Activated naive CD8-positive, alpha-beta T cell treated with anti-CD3 and anti-CD28 coated beads for 36 hours (primary cell): ENCODE data around the gene KHNYN. TPM values are rescaled to one million over a fixed set of nuclear protein-coding genes. Genes with fewer than 3 reads are reported as not detected.
"Not testable (repeated sequence)": the region's sequence is repeated elsewhere in the genome, so short reads cannot be mapped to it uniquely, and the experiment has no call there.

Source experiments
- DNase-seq: peaks from one replicate; pipeline ENCODE4 v3.0.0; 2021
- H3K27ac Mint-ChIP-seq: one replicate; pipeline ENCODE4 v1.8.0; 2022; ENCODE audit warnings: mild to moderate bottlenecking, moderate library complexity, mixed read lengths
- H3K27me3 Mint-ChIP-seq: one replicate; pipeline ENCODE4 v1.8.0; 2022; ENCODE audit warnings: mild to moderate bottlenecking, mixed read lengths
- H3K36me3 Mint-ChIP-seq: one replicate; pipeline ENCODE4 v1.8.0; 2021; ENCODE audit warnings: mild to moderate bottlenecking, mixed read lengths
- H3K4me1 Mint-ChIP-seq: one replicate; pipeline ENCODE4 v1.8.0; 2021; ENCODE audit warnings: mixed read lengths
- H3K4me3 Mint-ChIP-seq: one replicate; pipeline ENCODE4 v1.8.0; 2022; ENCODE audit warnings: mild to moderate bottlenecking, moderate library complexity, mixed read lengths
- H3K9me3 Mint-ChIP-seq: one replicate; pipeline ENCODE4 v1.8.0; 2022; ENCODE audit warnings: mixed read lengths
- total RNA-seq, 2 experiments: library from RNA; stranded (reverse); gene quantifications; one replicate each; pipeline ENCODE4 v1.2.3, GENCODE V29; 2021

Gene KHNYN
- total RNA-seq, 2 experiments from 2014 or later = 47.3 to 48.7 TPM

DNA sequence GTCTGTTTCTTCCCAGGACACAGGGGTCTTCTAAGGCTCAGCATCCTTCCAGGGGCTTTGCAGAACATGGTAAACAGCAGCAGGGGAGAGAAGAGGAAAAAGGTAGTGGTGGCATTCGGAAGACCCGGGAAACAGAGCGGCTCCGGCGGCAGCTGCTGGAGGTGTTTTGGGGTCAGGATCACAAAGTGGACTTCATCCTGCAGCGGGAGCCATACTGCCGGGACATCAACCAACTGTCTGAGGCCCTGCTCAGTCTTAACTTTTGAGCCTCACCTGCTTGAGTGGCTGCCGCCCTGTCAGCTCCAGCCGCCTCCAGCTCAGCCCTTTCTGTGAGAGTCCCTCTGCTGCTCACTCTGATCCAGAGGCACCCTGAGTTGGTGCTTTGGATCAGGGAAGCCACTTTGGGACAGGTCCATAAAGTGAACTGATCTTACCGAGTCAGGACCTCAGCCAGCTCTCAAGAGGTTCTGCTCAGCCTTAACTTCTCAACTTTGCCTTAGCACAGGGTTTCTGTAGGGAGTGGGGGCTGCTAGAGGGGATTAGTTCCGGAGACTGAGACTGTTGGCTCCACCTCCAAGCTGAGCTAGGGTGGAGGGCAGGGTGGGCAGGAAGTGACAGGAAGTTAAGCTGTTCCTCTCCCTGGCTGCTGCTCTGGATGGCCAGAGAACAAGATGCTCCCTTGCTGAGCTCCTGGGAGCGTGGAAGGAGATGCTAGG is 7.4 kb downstream of the KHNYN start:
- peaks cover 49% of the 10 kb centered on the region for H3K36me3 Mint-ChIP-seq
- peak overlapping the region; percentile 26 for H3K4me3 Mint-ChIP-seq
- no peak for DNase-seq
- H3K4me1 Mint-ChIP-seq = peaks cover 53% of the 10 kb centered on the region
- no peaks in the 10 kb centered on the region for H3K9me3 Mint-ChIP-seq
- peak overlapping the region; percentile 68 for H3K27ac Mint-ChIP-seq
- no peaks in the 10 kb centered on the region for H3K27me3 Mint-ChIP-seq

DNA sequence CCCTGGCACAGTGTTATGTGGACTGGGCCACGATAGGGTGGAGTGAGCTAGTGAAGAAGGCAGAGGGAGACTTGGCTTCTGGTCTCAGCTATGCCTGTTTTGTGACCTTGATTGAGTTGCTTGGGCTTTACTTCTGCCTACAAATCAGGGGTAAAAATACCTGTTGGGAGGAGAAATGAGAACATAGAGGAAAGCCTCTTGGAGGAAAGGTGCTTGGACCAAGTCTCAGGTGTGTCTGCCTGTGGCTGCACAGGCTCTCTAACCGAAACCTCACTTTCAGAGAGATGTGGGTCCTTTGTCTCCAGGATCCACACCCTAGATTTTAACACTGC is 7.9 kb downstream of the KHNYN start:
- Mint-ChIP-seq H3K36me3 (peaks cover 52% of the 10 kb centered on the region), H3K4me3 (no peak overlapping the region), H3K9me3 (no peaks in the 10 kb centered on the region), H3K27me3 (no peaks in the 10 kb centered on the region), H3K27ac (peak overlapping the region; percentile 68), H3K4me1 (peaks cover 56% of the 10 kb centered on the region)
- no peak for DNase-seq

DNA sequence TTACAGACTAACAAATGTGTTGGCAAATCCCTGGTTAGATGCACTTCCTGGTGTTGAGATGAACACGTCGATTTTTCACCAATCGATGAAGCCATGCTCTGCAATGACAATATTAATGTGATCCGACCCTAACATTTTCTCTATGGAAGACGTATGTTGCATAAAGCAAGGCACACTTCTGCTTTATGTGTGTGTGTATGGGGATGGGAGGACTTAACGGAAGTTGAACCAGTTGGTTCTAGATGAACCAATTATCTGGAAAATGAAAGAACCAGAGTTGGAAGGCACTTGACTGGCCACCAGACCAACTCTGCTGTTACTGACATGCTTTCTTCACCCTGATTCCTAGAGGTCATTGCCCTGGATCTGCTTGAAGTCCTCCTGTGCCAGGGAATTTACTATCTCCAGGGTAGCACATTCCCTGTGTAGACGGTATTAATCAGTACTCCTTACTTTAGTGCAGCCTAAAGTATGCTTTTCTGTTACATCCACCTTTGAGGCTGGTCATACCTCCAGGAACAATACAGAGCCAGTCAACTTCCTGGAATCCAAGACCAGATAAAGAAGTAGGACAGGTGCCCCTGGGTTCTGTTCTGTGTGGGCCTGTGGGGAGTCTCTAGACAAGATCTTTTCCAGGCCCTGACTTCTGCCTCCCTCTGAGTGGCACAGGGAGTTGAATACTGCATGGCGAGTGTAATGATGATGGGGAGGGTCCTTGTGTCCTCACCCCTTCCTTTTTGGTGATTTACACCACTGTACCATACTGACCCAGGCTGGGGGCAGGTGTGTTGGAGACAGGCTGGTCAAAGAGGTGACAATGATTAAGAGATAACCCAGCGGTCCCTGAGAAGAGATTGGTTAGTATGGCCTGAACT is 8.7 kb downstream of the KHNYN start:
- no peak for DNase-seq
- no peaks in the 10 kb centered on the region for H3K9me3 Mint-ChIP-seq
- H3K4me1 Mint-ChIP-seq = peaks cover 54% of the 10 kb centered on the region
- H3K27ac Mint-ChIP-seq = peak overlapping the region; percentile 73
- H3K27me3 Mint-ChIP-seq = no peaks in the 10 kb centered on the region
- peaks cover 53% of the 10 kb centered on the region for H3K36me3 Mint-ChIP-seq
- H3K4me3 Mint-ChIP-seq = no peak overlapping the region

DNA sequence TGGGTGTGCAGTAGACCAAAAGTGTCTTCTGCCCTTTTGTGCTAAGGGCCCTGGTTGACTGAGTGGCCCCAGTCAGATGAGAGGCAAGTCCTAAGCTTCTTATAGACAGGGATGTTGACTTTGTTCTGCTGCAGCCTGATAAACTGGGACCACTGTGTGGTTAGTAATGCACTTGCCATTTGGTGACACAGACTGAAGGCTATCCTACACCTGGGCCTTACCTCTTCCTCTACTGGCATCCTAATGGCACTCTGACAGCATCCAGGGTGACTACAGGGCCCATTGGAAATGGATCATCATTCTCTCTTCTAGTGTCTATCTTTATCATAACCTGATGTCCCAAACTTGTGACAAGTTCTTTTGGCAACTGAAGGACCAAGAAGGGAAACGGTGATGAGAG is 9.5 kb downstream of the KHNYN start:
- Mint-ChIP-seq H3K9me3 (no peaks in the 10 kb centered on the region), H3K4me1 (peaks cover 55% of the 10 kb centered on the region), H3K4me3 (peak overlapping the region; percentile 23), H3K27me3 (no peaks in the 10 kb centered on the region), H3K27ac (peak overlapping the region; percentile 73), H3K36me3 (peaks cover 53% of the 10 kb centered on the region)
- DNase-seq = no peak

DNA sequence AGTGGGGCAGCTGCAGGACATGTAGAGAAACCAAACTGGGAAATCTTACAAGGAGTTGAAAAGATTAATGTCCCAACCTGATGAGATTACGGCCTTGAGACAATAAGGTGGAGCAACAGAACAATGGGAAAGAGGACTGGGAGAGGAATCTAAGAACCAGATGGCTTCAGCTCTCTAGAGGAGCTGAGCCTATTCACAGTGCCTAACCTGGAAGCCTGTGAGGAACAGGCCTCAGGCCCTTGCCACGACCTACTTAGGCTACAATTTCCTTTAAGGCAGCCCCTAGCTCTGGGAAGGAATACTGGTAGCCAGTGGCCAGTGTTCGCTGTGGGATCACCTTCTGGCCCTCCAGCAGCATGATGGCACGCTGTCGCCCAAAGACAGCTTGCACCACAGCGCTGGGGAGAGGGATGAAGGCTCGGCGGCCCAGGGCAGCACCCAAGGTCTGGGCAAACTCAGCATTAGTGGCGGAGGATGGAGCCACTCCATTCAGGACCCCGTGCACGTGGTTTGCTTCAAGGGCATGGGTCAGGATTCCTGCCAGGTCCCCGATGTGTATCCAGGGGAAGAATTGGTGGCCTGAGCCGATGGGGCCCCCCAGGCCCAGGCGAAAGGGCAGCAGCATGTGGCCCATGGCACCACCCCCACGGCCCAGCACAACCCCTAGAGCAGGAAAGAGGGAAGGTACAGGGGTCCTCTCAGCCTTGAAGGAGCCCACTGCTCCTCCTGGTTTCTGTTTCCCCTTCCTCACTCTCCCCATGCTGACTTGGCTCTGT is 10.3 kb downstream of the KHNYN start:
- Mint-ChIP-seq H3K4me3 (peak overlapping the region; percentile 4), H3K36me3 (peaks cover 59% of the 10 kb centered on the region), H3K4me1 (peaks cover 55% of the 10 kb centered on the region), H3K27me3 (no peaks in the 10 kb centered on the region), H3K9me3 (no peaks in the 10 kb centered on the region), H3K27ac (peak overlapping the region; percentile 99)
- DNase-seq = no peak

DNA sequence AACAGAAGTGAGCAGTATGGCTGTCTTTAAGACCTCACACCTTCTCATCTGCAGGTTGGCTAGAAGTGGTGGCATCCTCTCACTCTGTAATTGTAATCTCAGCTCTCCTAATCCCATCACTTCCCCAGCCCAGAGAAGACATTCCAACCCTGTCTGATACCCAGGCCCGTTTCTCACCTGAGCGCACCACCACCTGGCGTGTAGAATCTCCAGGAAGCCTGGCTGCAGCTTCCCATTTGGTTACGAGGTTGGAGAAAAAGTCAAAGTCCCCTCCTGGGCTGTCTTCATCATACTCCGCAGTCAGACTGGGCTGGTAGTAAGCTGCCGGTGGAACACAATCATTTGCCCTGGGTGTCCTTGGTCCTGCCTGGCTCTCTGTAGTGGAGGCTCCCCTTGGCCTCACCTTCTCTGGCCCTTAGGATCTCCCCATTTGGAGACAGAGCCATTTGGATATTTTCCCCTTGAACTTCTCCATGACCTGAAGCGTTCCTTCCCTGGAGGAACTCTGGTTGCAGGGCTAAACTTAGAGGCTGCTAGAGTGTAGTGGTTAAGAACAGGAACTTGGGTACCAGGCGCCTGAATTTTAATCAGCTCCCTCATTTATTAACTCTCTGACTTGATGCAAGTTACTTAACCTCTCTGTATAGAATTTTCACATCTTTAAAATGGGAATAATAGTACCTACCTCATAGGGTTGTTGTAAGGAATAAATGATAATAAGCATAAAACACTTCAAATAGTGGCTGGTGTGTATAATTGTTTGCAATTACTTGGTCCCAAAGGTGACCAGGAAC is 11.0 kb downstream of the KHNYN start:
- H3K4me3 Mint-ChIP-seq = peak overlapping the region; percentile 97
- H3K4me1 Mint-ChIP-seq = peaks cover 55% of the 10 kb centered on the region
- DNase-seq = no peak
- no peaks in the 10 kb centered on the region for H3K27me3 Mint-ChIP-seq
- peaks cover 61% of the 10 kb centered on the region for H3K36me3 Mint-ChIP-seq
- H3K27ac Mint-ChIP-seq = peak overlapping the region; percentile 99
- no peaks in the 10 kb centered on the region for H3K9me3 Mint-ChIP-seq

DNA sequence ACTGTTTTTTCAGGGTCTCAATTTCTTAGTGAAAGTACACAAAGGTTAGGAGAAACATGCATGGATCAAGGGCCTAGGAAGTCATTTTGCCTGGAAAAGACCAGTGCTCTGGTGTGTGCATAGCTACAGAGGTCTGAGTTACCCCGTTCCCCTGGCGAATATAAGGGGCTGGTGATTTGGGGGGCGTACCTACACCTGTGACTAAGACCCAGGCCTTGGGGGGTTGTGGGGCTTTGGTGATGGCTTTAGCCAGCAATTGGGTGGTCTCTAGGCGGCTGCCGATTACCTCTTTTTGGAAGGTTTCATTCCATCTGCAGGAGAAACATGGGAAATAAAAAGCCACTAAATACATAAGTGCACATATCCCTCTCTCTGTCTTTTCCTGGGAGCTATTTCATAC is 11.7 kb downstream of the KHNYN start:
- no peak for DNase-seq
- Mint-ChIP-seq H3K27me3 (no peaks in the 10 kb centered on the region), H3K4me1 (peaks cover 54% of the 10 kb centered on the region), H3K36me3 (peaks cover 59% of the 10 kb centered on the region), H3K27ac (peak overlapping the region; percentile 99), H3K9me3 (no peaks in the 10 kb centered on the region), H3K4me3 (peak overlapping the region; percentile 97)

DNA sequence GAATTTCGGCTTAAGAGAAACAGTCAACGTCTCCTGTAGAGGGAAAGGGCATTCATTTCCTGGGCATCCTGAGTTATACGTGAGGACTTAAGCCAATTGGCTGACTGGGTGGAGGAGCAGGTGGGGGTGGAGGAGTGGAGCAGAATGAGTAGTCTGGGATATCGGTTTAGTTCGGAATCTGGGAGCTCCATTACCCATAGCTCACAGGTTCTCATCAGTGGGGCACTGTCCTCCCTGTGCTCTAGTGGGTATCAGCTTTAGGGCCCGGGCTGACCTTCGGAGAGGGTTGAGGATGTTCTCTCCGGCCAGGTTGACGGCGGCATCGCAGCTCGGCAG is 12.1 kb downstream of the KHNYN start:
- Mint-ChIP-seq H3K4me1 (peaks cover 50% of the 10 kb centered on the region), H3K4me3 (peak overlapping the region; percentile 97), H3K27ac (peak overlapping the region; percentile 99), H3K9me3 (no peaks in the 10 kb centered on the region), H3K27me3 (no peaks in the 10 kb centered on the region), H3K36me3 (peaks cover 60% of the 10 kb centered on the region)
- no peak for DNase-seq

DNA sequence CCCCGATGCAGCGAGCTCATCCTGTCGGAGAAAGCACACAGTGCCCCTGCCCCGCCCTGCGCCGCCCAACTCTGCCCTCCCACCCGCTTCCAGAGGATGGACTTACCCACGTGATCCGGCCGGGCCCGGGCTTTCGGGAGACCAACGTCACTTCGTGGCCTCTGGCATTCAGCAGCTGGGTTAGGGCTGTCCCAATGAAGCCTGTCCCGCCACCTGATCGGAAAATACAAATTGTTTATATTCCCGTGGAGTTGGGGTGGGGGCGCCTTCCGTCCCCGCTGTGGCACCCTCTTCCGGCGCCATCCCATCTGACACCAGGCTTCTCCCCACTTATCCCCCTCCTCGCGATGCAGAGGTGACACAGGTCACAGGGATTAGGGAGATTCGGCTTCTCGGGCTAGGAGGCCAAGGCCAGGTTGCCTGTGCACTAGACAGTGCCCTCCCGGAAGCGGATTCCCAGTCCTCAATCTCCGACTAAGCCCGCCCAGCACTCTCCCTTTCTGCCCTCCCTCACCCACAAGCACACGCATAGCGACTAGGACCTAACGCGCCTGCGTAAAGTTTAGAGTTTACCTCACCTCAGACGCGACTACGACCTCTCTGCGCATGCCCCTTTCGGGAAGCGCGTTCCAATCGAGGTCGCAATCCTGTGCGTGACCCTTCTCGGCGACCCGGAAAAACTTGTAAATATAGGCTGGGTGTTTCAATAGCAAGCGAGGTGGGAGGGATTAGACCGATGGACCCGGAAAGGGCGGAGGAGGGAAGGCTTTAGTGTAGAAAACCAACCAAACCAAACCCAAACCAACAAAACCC is 12.7 kb downstream of the KHNYN start, which contains the start of gene SDR39U1:
Gene SDR39U1 (minus strand): TSS at position 537 of the 813 bp plus-strand sequence. CDS start 7 bp downstream, at position 530.
- peak; percentile 95 for DNase-seq
- Mint-ChIP-seq H3K27ac (peak within 1 kb of the TSS; percentile 99), H3K4me1 (peaks cover 46% of the 10 kb centered on the region), H3K4me3 (peak within 1 kb of the TSS; percentile 97), H3K36me3 (peaks cover 58% of the 10 kb centered on the region), H3K27me3 (no peaks in the 10 kb centered on the region), H3K9me3 (no peaks in the 10 kb centered on the region)

DNA sequence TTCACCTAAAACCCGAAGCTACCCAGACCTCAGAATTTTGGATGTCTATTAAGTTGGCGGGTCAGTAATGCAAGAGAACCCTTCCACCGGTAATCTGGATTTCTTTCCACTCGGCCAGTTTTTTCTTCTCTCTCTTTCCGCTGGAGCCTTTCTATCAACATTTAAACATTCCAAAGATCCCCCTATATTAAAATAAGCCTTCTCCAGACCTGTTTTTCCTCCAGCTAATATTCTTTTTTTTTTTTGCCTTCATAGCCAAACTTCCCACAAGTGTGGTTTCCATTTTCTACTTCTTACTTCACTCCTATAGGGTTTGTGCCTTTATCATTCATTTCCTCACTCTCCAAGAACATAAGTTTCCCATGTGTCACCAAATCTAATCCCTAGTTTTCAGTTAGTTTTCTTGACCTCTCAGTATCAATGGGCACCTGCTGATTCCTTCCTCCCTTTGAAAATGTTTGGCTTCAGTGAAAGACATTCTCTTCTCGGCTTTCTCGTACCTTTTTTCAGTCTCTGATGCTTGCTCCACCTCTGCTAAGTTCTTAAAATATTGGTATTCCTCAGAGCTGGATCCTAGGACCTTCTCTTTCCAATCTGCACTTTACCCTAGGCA is 13.4 kb downstream of the KHNYN start:
- peaks cover 54% of the 10 kb centered on the region for H3K36me3 Mint-ChIP-seq
- H3K27me3 Mint-ChIP-seq = no peaks in the 10 kb centered on the region
- H3K9me3 Mint-ChIP-seq = no peaks in the 10 kb centered on the region
- peak overlapping the region; percentile 99 for H3K27ac Mint-ChIP-seq
- DNase-seq = no peak
- H3K4me1 Mint-ChIP-seq = peaks cover 39% of the 10 kb centered on the region
- peak overlapping the region; percentile 97 for H3K4me3 Mint-ChIP-seq

DNA sequence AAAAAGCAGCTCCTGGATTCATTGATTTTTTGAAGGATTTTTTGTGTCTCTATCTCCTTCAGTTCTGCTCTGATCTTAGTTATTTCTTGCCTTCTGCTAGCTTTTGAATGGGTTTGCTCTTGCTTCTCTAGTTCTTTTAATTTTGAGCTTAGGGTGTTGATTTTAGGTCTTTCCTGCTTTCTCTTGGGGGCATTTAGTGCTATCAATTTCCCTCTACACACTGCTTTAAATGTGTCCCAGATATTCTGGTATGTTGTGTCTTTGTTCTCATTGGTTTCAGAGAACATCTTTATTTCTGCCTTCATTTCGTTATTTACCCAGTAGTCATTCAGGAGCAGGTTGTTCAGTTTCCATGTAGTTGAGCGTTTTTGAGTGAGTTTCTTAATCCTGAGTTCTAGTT is 21.1 kb downstream of the KHNYN start:
- not testable (repeated sequence) for H3K27ac Mint-ChIP-seq, DNase-seq, H3K4me1 Mint-ChIP-seq, H3K27me3 Mint-ChIP-seq, H3K4me3 Mint-ChIP-seq, H3K9me3 Mint-ChIP-seq
- H3K36me3 Mint-ChIP-seq = peaks cover 47% of the 10 kb centered on the region

DNA sequence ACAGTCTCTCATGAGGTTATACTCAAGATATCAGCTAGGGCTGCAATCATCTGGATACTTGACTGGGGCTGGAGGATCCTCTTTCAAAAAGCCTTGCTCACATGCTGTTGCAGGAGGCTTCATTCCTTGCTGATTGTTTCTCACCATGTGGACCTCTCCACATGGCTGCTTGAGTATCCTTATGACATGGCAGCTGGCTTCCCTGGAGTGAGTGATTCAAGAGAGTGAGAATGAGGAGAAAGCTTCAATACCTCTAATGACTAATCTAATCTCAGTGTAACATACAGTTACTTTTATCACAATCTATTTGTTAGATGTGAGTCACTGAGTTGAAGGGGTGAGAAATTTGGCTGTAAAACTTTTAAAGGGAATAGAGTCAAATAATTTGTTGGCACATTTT is 27.2 kb downstream of the KHNYN start:
- peaks cover 40% of the 10 kb centered on the region for H3K36me3 Mint-ChIP-seq
- H3K27me3 Mint-ChIP-seq = no peaks in the 10 kb centered on the region
- DNase-seq = no peak
- H3K4me1 Mint-ChIP-seq = peaks cover 5% of the 10 kb centered on the region
- no peak overlapping the region for H3K27ac Mint-ChIP-seq
- peaks cover 13% of the 10 kb centered on the region for H3K9me3 Mint-ChIP-seq
- no peak overlapping the region for H3K4me3 Mint-ChIP-seq

DNA sequence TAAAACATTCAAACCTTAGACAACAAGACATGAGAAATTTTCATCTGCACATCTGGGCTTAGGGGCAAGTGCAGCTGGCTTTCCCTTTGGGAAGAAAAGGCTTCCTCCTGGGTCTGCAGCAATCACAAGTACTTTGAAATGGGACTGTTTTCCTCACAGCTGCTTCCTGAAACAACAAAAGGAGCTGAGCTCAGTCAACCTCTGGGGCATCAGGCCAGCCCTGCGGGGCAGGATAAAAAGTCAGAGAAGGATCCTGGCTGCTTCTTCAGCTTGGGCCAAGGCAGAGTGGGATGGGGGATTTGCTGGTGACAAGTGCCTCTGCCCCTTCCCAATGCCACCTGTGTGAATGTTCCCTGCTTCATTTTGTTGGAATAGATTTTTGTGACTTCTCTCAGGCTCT is 29.0 kb downstream of the KHNYN start:
- H3K27ac Mint-ChIP-seq = no peak overlapping the region
- no peaks in the 10 kb centered on the region for H3K27me3 Mint-ChIP-seq

More for the DNA sequence above, 29.0 kb downstream of the KHNYN start:
- H3K36me3 Mint-ChIP-seq = peaks cover 32% of the 10 kb centered on the region
- H3K9me3 Mint-ChIP-seq = peaks cover 14% of the 10 kb centered on the region
- H3K4me1 Mint-ChIP-seq = peaks cover 13% of the 10 kb centered on the region
- DNase-seq = no peak
- no peak overlapping the region for H3K4me3 Mint-ChIP-seq
